Stromal cell of bone marrow (primary cell): ENCODE data around the gene DIP2C.
"Not testable (repeated sequence)": the region's sequence is repeated elsewhere in the genome, so short reads cannot be mapped to it uniquely, and the experiment has no call there.

ENCODE experiments used
- DNase-seq: peaks from one replicate; pipeline ENCODE4 v3.0.0-alpha.2; 2012; ENCODE audit warnings: low read depth

DIP2C gene

DNA sequence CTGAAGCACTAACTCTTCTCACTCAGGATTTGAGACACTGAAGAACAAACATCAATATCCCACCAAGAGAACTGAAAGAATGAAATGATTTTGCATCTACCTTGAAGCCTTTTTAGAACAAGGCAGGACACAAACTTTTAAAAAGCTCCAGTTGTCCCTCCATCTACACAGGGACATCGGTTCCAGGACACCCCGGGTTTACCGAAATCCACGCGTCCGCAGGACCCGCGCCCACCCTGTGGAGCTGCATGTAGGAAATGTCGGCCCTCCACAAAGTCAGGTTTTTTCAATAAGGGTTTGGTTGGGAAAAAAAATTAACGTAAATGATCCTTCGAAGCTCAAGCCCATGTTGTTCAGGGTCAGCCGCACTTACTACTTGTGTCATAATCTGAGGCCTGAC, 94.0 kb downstream of the DIP2C start:
- no peak for DNase-seq

- no peak for DNase-seq
Observed at GRCh38 chr10:594584-595270, 94.7 kb downstream of the DIP2C start.

DNA sequence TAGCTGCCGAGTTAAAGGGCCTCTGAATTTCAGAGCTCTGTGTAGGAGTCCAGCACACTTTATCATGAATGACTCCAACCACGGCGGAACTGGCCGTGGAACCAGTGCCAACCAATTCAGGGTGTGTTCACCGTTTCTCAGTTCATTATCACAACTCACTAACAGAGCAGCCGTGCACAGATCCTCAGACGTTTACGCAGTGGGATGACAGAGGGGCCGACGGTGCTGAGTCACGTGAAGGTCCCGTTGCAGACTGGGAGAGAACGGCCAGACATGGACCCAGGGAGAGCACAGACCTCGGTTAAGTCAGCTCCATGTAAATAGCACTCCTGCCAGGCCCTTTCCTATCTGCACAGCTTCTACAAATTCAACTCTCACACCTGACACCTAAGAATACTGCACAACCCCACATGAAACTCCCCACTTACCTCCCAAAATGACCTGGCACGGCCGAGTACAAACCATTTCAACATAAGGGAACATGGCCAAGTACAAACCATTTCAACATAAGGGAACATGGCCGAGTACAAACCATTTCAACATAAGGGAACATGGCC, 95.5 kb downstream of the DIP2C start:
- DNase-seq, result no peak

GRCh38 chr10:593421-593820, 96.0 kb downstream of the DIP2C start:
- no peak for DNase-seq

GRCh38 chr10:593016-593415, 96.5 kb downstream of the DIP2C start:
- DNase-seq, result no peak

DNA sequence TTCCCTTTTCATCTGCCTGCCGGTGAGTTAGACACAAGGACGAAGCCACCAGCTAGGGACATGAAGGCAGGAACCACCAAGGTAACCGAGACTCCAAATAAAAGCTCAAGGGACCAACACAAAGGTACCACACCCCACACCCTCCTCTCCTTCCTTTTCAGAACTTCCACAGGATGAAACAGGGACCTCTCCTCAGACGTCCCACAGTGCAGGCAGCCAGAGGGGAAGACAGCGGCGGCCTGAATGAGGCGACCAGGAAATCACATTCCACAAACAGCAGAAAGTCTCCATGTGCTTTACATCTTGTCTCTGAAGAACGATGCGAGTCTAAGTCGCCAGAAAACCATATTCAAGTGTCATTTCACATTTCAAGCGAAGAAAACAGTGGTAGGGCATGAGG, 97.8 kb downstream of the DIP2C start:
- no peak for DNase-seq

DNA sequence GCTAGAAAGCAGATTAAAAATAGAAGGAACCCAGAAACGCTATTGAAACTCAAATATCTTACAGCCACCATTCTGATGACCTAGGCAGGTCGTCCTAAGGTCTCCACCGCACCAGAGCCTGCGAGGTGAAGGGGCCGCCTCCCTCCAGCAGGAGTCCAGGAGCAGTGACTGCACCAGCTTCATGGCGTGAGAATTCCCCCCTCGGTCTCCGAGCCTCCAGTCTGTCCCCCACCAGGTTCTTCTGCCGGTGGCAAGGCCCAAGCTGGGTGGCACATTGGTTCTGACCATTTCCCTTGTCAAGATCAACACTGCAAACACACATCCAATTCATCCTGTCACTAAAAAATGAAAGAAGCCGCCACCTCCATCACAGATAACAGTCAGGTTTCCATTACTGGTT, 98.7 kb downstream of the DIP2C start:
- DNase-seq, result no peak

GRCh38 chr10:589961-590680, 99.3 kb downstream of the DIP2C start:
- no peak for DNase-seq

GRCh38 chr10:588246-589165, 101.0 kb downstream of the DIP2C start:
- DNase-seq, result no peak

GRCh38 chr10:586716-587115, 102.8 kb downstream of the DIP2C start:
- no peak for DNase-seq

DNA sequence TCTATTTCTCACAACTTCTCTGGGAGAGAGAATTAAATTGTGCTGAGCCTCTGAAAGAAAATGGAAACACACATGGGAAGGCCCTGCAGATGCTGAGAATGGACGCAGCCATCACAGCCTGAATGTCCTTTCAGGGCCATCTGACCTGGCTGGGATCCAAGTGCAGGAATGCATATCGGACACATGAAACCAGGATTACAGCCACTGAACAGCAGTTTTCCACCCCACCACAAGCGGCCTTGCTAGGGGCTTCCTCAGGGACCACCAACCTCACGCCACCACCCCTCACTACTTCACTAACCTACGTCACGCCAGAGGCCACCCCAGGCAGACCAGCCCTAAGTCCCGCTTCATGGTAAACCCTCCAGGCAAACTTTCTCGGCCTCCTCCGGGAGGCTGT, 103.3 kb downstream of the DIP2C start:
- DNase-seq, result no peak

- no peak for DNase-seq
Observed at GRCh38 chr10:585502-585901, 104.0 kb downstream of the DIP2C start.

GRCh38 chr10:584497-585290, 104.8 kb downstream of the DIP2C start:
- DNase-seq, result not testable (repeated sequence)

DNA sequence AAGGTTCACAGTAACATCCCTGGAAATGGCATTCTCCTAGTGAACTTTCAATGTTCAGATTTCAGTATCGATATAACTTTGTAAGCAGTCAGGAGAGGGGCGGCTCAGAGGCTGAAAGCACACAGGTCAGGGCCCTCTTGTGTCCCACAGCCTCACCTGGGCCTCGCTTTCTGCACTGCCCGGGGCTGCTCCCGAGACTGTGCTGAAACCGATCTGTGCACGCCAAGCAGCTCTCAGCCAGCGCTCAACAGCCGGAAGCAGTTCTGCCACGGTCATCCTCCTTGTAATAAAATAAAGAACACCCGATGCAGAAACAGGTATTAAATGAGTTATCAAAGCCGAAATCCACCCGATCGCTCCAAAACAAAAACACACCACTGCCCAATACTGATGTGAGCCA, 106.0 kb downstream of the DIP2C start:
- no peak for DNase-seq

- DNase-seq, result no peak
Observed at GRCh38 chr10:581776-582330, 107.6 kb downstream of the DIP2C start.

- peak; percentile 95 for DNase-seq
Observed at GRCh38 chr10:580778-581177, 108.7 kb downstream of the DIP2C start.

GRCh38 chr10:576130-576465, 113.4 kb downstream of the DIP2C start:
- DNase-seq, result peak; percentile 39

DNA sequence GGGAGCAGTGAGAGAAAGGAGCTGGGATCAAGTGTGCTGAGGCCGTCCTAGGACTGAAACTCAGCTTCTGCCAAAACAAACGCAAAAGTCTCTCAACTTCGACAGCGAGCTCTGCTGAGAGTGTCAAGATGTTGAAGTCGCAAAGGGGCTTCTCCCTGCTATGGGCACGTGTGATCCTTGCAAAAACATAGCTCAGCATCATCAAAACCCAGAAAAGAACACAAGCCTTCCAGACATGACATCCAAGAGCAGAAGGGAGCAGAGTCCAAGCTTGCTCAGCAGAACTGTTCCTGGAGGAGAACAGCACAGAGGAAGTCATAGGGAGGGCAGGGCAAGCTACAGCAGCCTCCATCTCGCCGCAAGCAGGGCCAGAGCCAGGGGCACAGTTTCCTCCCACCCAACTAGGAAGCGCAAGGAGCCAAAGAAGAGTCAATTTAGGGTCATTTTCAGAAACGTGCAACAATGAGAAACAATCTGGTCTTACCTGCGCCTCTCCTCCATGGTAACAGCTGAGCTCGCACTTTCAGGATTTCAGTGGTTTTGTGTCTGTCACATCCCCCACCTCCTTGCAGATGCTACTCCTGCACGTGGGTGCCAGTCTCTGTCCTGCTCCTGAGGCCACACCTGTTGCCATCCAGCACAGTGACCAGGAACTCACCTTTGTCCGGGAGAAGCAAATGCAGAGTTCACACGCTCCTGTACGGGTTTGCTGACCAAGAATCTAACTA, 113.9 kb downstream of the DIP2C start:
- no peak for DNase-seq

GRCh38 chr10:572696-573095, 116.8 kb downstream of the DIP2C start:
- no peak for DNase-seq

DNA sequence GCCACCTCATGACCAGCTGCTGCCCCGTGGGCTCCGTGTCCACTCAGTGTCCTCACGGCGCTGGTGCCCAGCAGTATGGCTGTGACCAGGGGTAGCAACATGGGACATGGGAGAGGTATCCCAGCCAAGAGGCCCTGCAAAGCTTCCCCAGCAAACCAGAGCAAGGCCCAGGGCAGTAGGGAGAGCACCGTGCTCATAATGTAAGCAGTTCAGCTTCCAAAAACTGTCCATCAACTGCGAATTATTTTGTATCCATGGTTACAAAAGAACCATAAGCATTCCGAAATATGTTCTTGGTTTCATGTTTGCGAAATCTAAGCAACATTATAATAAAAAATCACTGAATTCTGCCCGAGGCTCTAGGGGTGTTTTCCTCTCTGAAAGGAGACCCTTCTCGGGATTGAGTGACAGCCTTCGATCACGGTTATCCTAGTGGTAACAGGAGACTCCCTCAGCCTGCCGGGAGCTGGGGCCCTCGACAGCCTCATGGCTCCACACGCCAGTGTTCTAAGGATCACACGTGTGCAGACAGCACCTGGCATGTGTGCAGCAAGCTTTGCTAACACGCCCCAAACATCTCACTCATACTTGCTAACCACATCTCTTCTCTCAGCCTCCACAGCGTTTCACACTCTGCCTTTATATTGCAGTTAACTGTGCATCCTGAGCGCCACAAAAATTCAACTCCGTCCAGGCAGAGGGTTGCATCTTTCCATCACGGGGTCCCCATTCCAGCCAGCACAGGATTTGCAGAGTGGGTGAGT, 117.6 kb downstream of the DIP2C start:
- peak; percentile 47 for DNase-seq
